ENCODE results near the gene USB1. TPM values are rescaled to one million over a fixed set of nuclear protein-coding genes. Genes with fewer than 3 reads are reported as not detected.

USB1 gene
- total RNA-seq, 1 donor from 2014 or later: 44.2 TPM

GRCh38 chr16:58054289-58054688 is 53.1 kb downstream of the USB1 start:
- H3K4me1 ChIP-seq: no peaks in the 10 kb centered on the region
- no peak for DNase-seq (ENCODE audit: extremely low spot score in 2 of 2)
- H3K27me3 ChIP-seq: no peaks in the 10 kb centered on the region
- H3K27ac ChIP-seq: no peak overlapping the region
- no peaks in the 10 kb centered on the region for H3K9me3 ChIP-seq
- intact Hi-C loops (cut with DNase I): no loop called here
- no peak overlapping the region for H3K4me3 ChIP-seq
- H3K36me3 ChIP-seq: no peaks in the 10 kb centered on the region
- TF ChIP-seq CTCF (IDR thresholded peaks at IDR 0.05): no peak
- TF ChIP-seq POLR2AphosphoS5 (IDR thresholded peaks at IDR 0.05; ENCODE audit: insufficient read depth in 1 of 2, low read depth in 1 of 2): no peak
- no peak for TF ChIP-seq POLR2A (IDR thresholded peaks at IDR 0.05)

GRCh38 chr16:58056580-58056979 is 55.4 kb downstream of the USB1 start:
- no peaks in the 10 kb centered on the region for H3K4me1 ChIP-seq
- DNase-seq (ENCODE audit: extremely low spot score in 2 of 2): no peak
- no peaks in the 10 kb centered on the region for H3K36me3 ChIP-seq
- H3K9me3 ChIP-seq: no peaks in the 10 kb centered on the region
- H3K4me3 ChIP-seq: no peak overlapping the region
- intact Hi-C loops (cut with DNase I): no loop called here
- TF ChIP-seq CTCF (IDR thresholded peaks at IDR 0.05) (no peak), POLR2AphosphoS5 (IDR thresholded peaks at IDR 0.05; ENCODE audit: insufficient read depth in 1 of 2, low read depth in 1 of 2) (no peak), POLR2A (IDR thresholded peaks at IDR 0.05) (no peak)
- no peak overlapping the region for H3K27ac ChIP-seq
- H3K27me3 ChIP-seq: no peaks in the 10 kb centered on the region

GRCh38 chr16:58057121-58057520 is 55.9 kb downstream of the USB1 start:
- no peak for TF ChIP-seq POLR2A (IDR thresholded peaks at IDR 0.05)
- H3K9me3 ChIP-seq: no peaks in the 10 kb centered on the region
- intact Hi-C loops (cut with DNase I): no loop called here

GRCh38 chr16:58057784-58058183 is 56.6 kb downstream of the USB1 start:
- TF ChIP-seq POLR2A (IDR thresholded peaks at IDR 0.05): no peak
- TF ChIP-seq POLR2AphosphoS5 (IDR thresholded peaks at IDR 0.05; ENCODE audit: insufficient read depth in 1 of 2, low read depth in 1 of 2): no peak
- TF ChIP-seq CTCF (IDR thresholded peaks at IDR 0.05): no peak
- intact Hi-C loops (cut with DNase I): no loop called here
- H3K4me3 ChIP-seq: no peak overlapping the region

More at GRCh38 chr16:58057121-58057520, 55.9 kb downstream of the USB1 start:
- Histone ChIP-seq H3K4me1 (no peaks in the 10 kb centered on the region), H3K36me3 (no peaks in the 10 kb centered on the region), H3K27me3 (no peaks in the 10 kb centered on the region), H3K4me3 (no peak overlapping the region), H3K27ac (no peak overlapping the region)
- no peak for DNase-seq (ENCODE audit: extremely low spot score in 2 of 2)

GRCh38 chr16:58062821-58063220 is 61.6 kb downstream of the USB1 start:
- intact Hi-C loops (cut with DNase I): no loop called here
- no peak for DNase-seq (ENCODE audit: extremely low spot score in 2 of 2)

More at GRCh38 chr16:58057784-58058183, 56.6 kb downstream of the USB1 start:
- Histone ChIP-seq H3K27me3 (no peaks in the 10 kb centered on the region), H3K36me3 (no peaks in the 10 kb centered on the region), H3K9me3 (no peaks in the 10 kb centered on the region), H3K4me1 (no peaks in the 10 kb centered on the region), H3K27ac (no peak overlapping the region)
- DNase-seq (ENCODE audit: extremely low spot score in 2 of 2): no peak

More at GRCh38 chr16:58062821-58063220, 61.6 kb downstream of the USB1 start:
- Histone ChIP-seq H3K36me3 (no peaks in the 10 kb centered on the region), H3K4me1 (no peaks in the 10 kb centered on the region), H3K4me3 (no peak overlapping the region), H3K27me3 (no peaks in the 10 kb centered on the region), H3K27ac (no peak overlapping the region), H3K9me3 (no peaks in the 10 kb centered on the region)
- TF ChIP-seq POLR2AphosphoS5 (IDR thresholded peaks at IDR 0.05; ENCODE audit: insufficient read depth in 1 of 2, low read depth in 1 of 2) (no peak), POLR2A (IDR thresholded peaks at IDR 0.05) (no peak), CTCF (IDR thresholded peaks at IDR 0.05) (no peak)

All from vagina (tissue), 2 donors.